WERI-Rb-1 (cell line): Measurements from ENCODE around the gene AGBL1.
A peak's percentile ranks its signal among the peaks of the same experiment; 100 is the strongest.

Experiments
- DNase-seq: peaks from one replicate; pipeline ENCODE4 v3.0.0-alpha.2; 2020
- H3K27ac ChIP-seq: fragments of 250-450 bp; sonication (Bioruptor Pico); 2 replicates; pipeline ENCODE4 v1.5.1; 2020; ENCODE audit warnings: mild to moderate bottlenecking, moderate library complexity
- H3K27me3 ChIP-seq: fragments of 250-450 bp; sonication (Bioruptor Pico); 2 replicates; pipeline ENCODE4 v1.5.1; 2021; ENCODE audit warnings: mild to moderate bottlenecking, low read depth, moderate library complexity; ENCODE audit not compliant: insufficient read depth, severe bottlenecking
- H3K36me3 ChIP-seq: fragments of 250-450 bp; sonication (Bioruptor Pico); 2 replicates; pipeline ENCODE4 v1.5.1; 2020; ENCODE audit warnings: mild to moderate bottlenecking, moderate library complexity
- H3K4me3 ChIP-seq: 2 replicates; pipeline ENCODE4 v1.5.1; 2011; ENCODE audit warnings: low read depth, mild to moderate bottlenecking, control low read depth, low read length
- H3K9me3 ChIP-seq: fragments of 250-450 bp; sonication (Bioruptor Pico); 2 replicates; pipeline ENCODE4 v1.5.1; 2021; ENCODE audit warnings: mild to moderate bottlenecking, moderate library complexity; ENCODE audit not compliant: severe bottlenecking
- TF ChIP-seq, protein P1 (sequence below): IDR thresholded peaks from 2 replicates; pipeline ENCODE4 v1.5.1; 2011; ENCODE audit warnings: low read depth, mild to moderate bottlenecking, control low read depth, inconsistent platforms, low read length

The AGBL1 gene

DNA sequence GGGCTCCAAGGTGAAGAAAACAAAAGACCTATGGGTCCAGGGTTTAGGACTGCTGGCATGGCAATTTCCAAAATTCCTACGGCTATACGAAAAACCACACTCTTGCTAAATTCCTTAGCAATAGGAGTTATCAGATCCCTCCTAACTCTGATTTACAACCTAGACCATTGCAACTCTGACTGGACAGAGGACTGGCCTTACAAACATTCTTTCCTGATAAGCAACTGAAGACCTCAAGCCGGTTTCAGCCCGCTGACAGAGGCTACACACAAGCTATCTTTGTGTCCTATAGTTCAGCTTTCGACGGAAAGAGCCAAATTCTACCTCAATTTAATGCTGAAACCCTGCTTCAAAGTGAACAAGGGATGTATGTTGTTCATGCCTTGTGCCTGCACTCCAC, 38.3 kb upstream of the AGBL1 start:
- Histone ChIP-seq H3K9me3 (no peaks in the 10 kb centered on the region), H3K27me3 (no peaks in the 10 kb centered on the region), H3K27ac (no peak overlapping the region), H3K36me3 (no peaks in the 10 kb centered on the region), H3K4me3 (no peak overlapping the region)
- DNase-seq: no peak
- TF ChIP-seq, protein P1, sequence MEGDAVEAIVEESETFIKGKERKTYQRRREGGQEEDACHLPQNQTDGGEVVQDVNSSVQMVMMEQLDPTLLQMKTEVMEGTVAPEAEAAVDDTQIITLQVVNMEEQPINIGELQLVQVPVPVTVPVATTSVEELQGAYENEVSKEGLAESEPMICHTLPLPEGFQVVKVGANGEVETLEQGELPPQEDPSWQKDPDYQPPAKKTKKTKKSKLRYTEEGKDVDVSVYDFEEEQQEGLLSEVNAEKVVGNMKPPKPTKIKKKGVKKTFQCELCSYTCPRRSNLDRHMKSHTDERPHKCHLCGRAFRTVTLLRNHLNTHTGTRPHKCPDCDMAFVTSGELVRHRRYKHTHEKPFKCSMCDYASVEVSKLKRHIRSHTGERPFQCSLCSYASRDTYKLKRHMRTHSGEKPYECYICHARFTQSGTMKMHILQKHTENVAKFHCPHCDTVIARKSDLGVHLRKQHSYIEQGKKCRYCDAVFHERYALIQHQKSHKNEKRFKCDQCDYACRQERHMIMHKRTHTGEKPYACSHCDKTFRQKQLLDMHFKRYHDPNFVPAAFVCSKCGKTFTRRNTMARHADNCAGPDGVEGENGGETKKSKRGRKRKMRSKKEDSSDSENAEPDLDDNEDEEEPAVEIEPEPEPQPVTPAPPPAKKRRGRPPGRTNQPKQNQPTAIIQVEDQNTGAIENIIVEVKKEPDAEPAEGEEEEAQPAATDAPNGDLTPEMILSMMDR: no peak

DNA sequence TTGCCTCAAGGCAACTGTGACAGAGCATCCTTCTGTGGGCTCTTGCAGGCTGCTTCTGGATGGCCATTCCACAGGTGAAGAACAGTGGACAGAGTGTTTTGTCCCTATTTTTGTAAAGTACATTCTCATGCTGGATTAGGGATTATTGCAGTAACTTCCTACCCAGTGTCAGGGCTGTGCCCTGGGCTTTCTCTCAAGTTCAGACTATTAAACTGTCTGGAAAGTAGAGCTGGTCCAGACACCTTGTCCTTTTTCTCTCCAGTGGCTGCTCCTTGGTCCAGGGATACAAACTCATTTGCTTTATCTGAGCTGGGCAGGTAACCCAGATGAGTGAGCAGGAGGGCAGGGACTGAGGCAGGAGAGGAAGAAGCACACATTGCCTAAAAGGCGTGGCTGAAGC, 37.4 kb upstream of the AGBL1 start:
- no peak overlapping the region for H3K27ac ChIP-seq
- H3K4me3 ChIP-seq: no peak overlapping the region
- H3K27me3 ChIP-seq: no peaks in the 10 kb centered on the region
- DNase-seq: no peak
- H3K36me3 ChIP-seq: no peaks in the 10 kb centered on the region
- TF ChIP-seq, protein P1: no peak
- no peaks in the 10 kb centered on the region for H3K9me3 ChIP-seq

DNA sequence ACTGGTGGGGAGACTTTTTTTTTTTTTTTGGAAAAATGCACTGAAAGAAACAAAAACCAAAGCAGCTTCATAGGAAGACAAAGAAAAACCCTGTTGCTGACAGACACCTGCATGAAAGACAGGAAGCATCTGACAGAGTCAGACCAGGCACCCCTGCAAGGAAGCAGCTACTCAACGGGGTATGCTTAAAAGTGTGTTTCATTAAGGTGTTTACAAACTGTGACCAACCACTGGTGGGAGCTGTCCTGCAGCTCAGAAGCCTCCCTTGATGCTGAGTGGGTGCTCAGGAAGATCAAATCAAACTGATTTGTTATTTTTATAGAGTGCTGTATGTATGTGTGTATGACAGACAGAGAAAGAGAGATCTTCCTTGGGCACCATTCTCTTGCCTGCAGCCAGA, 34.7 kb upstream of the AGBL1 start:
- Histone ChIP-seq H3K27me3 (no peaks in the 10 kb centered on the region), H3K27ac (no peak overlapping the region), H3K36me3 (no peaks in the 10 kb centered on the region), H3K9me3 (no peaks in the 10 kb centered on the region), H3K4me3 (no peak overlapping the region)
- TF ChIP-seq, protein P1: peak; percentile 76
- DNase-seq: peak; percentile 39

DNA sequence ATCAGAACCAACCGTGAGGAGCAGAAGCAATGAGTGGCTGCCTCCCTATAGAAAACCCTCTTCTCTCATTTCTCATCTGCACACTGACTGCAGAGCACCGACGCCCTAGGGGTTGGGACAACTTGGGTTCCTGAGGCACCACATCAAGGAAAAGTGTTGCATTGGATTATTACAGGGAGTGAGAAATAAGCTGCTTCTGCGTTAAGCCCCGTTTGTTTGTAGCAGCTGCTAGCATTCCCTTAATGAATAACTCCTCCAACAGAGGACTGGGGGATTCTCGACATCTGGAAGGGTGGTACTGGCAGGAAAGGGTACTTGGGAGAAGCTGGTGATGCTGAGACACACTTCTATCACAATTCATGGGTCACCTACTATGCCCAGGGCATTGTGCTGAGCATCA, 25.3 kb upstream of the AGBL1 start:
- Histone ChIP-seq H3K27me3 (no peaks in the 10 kb centered on the region), H3K4me3 (no peak overlapping the region), H3K9me3 (no peaks in the 10 kb centered on the region), H3K36me3 (no peaks in the 10 kb centered on the region), H3K27ac (no peak overlapping the region)
- TF ChIP-seq, protein P1: no peak
- DNase-seq: peak; percentile 49

DNA sequence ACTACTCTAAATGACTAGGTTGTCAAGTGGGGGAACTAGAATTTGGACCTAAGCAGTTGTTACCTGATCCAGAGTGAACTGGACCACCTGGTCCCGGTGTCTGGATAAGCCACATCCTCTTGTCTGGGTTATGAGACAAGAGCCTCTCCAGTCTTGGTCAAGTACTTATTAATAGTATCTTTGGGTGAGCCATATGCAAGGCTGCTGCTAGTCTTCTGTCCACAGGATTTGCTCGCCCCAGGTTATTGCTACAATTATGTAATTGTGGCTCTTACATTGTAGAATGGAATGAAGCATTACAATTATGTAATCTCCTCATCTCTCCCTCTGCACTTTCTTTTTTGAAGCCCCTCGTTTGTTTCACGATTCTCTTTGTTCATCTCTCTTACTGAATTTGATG, 24.0 kb upstream of the AGBL1 start:
- H3K4me3 ChIP-seq: no peak overlapping the region
- no peaks in the 10 kb centered on the region for H3K36me3 ChIP-seq
- no peak for DNase-seq
- no peak overlapping the region for H3K27ac ChIP-seq
- H3K27me3 ChIP-seq: no peaks in the 10 kb centered on the region
- TF ChIP-seq, protein P1: no peak
- no peaks in the 10 kb centered on the region for H3K9me3 ChIP-seq

DNA sequence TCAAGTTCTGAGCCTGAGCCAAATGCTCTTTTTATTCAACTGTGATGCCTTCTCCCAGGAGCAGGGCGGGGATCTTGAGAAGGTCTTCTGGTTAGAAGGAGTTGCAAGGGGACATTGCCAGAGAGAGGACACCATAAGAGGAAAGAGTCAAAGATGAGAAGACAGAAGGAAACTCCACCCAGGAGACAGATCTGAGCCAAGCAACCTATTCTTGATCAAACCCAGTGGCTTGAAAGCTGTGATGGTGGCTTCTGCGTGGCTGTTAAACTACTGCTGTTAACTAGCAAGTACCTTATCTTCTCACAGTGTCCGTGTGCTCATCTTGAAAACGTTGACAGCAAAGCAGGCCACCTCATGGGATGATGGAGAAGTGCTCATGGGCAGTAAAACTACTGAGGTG, 19.8 kb upstream of the AGBL1 start:
- Histone ChIP-seq H3K4me3 (no peak overlapping the region), H3K27ac (no peak overlapping the region), H3K36me3 (no peaks in the 10 kb centered on the region), H3K9me3 (no peaks in the 10 kb centered on the region), H3K27me3 (no peaks in the 10 kb centered on the region)
- DNase-seq: no peak
- TF ChIP-seq, protein P1: no peak
